Thyroid gland (tissue), 4 donors: ENCODE results near the gene ADGRE3. TPM values are rescaled to one million over a fixed set of nuclear protein-coding genes. Genes with fewer than 3 reads are reported as not detected.

Experiments used
- DNase-seq, 2 donors: peaks; one replicate each; pipeline ENCODE4 v3.0.0-alpha.2; 2019
- H3K27ac ChIP-seq, 3 donors: fragments of 200-600 bp; sonication (generic); 1 replicate in 2 of 3; 2 replicates in 1 of 3; pipeline ENCODE4 v1.5.1; 2016 to 2019; ENCODE audit warnings: mild to moderate bottlenecking in 1 of 3, moderate library complexity in 1 of 3
- H3K27me3 ChIP-seq: fragments of 200-600 bp; sonication (generic); one replicate; pipeline ENCODE4 v1.5.1; 2019
- H3K36me3 ChIP-seq, 2 donors: fragments of 200-600 bp; sonication (generic); one replicate each; pipeline ENCODE4 v1.5.1; 2016 to 2019
- H3K4me1 ChIP-seq, 2 donors: fragments of 200-600 bp; sonication (generic); one replicate each; pipeline ENCODE4 v1.5.1; 2017 to 2019
- H3K4me3 ChIP-seq, 3 donors: fragments of 200-600 bp; sonication (generic); replicated peaks in 1 of 3; 1 replicate in 2 of 3; 2 replicates in 1 of 3; pipeline ENCODE4 v1.5.1; 2016; ENCODE audit warnings: mild to moderate bottlenecking in 1 of 3
- H3K9me3 ChIP-seq: fragments of 200-600 bp; sonication (generic); one replicate; pipeline ENCODE4 v1.5.1; 2017
- CTCF ChIP-seq, 6 experiments: fragments of 200-600 bp in 3 of 6; fragments of 450-650 bp in 3 of 6; sonication (generic) in 3 of 6; IDR thresholded peaks; one replicate each; pipeline ENCODE4 v1.5.1; 2016 to 2019; ENCODE audit warnings: antibody characterized with exemption in 6 of 6, mild to moderate bottlenecking in 2 of 6, inconsistent platforms in 1 of 6, moderate library complexity in 1 of 6
- POLR2A ChIP-seq, 2 donors: fragments of 450-650 bp; IDR thresholded peaks; one replicate each; pipeline ENCODE4 v1.6.1; 2017; ENCODE audit warnings: antibody characterized with exemption in 2 of 2, mild to moderate bottlenecking in 2 of 2, moderate library complexity in 1 of 2
- WGBS, 2 donors: methylation state at CpG; one replicate each; pipeline ENCODE4 v1.1.5; 2017; 5-methylcytosine and 5-hydroxymethylcytosine counted together
- intact Hi-C: fragments of 100-400 bp; cut with DNase I; formaldehyde crosslinking; loops from one replicate; pipeline ENCODE4 v1.15.1; 2023
- small RNA-seq: library from RNA; depleted of rRNA; stranded (forward); fragments of <200 nt; gene quantifications from one replicate; pipeline ENCODE3, GENCODE V24; 2016
- total RNA-seq, 4 donors: library from RNA; depleted of rRNA; stranded (reverse); fragments of >200 nt; gene quantifications; one replicate each; pipeline ENCODE4 v1.2.3, GENCODE V29; 2016

ADGRE3 gene
- total RNA-seq, 4 donors from 2014 or later, result 0.24 TPM; not detected in 3

DNA sequence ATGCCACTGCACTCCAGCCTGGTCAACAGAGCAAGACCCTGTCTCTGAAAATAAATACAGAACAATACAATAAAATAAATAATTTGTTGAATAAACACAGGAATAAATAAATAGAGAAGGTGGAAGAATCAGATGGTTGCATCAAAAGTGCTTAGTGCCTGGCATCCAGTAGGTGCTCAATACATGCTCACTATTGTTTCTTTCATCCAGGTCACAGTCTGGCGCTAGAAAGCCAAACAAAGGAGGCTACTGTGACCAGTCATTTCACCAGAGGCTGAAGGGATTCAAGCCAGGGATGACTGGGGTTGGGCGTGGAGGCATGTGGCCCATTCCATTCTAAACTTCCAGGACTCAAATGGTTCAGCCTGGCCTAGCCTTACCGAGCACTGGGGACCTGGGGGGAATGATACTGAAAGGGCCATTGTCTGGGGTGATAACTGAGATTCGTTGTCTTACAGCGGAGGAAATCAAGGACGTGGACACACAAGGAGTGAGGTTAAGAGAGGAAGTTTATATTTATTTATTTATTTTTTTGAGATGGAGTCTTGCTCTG lies 99.1 kb downstream of the ADGRE3 start:
- Histone ChIP-seq H3K4me3 (no peak overlapping the region), H3K27ac (no peak overlapping the region), H3K27me3 (no peaks in the 10 kb centered on the region), H3K36me3 (no peaks in the 10 kb centered on the region), H3K9me3 (no peaks in the 10 kb centered on the region), H3K4me1 (peaks cover 8 to 10% of the 10 kb centered on the region in 2 donors)
- 80 to 89% methylated on average over 6 of the region's 6 CpGs for WGBS, 2 donors
- no peak for DNase-seq
- TF ChIP-seq CTCF (IDR thresholded peaks at IDR 0.05), result no peak
- no peak for TF ChIP-seq POLR2A (IDR thresholded peaks at IDR 0.05)
- intact Hi-C loops, result loop anchor here (10.0 kb wide), 1 partner anchor 309 kb away; the partner anchor contains the start of gene OR7A17

DNA sequence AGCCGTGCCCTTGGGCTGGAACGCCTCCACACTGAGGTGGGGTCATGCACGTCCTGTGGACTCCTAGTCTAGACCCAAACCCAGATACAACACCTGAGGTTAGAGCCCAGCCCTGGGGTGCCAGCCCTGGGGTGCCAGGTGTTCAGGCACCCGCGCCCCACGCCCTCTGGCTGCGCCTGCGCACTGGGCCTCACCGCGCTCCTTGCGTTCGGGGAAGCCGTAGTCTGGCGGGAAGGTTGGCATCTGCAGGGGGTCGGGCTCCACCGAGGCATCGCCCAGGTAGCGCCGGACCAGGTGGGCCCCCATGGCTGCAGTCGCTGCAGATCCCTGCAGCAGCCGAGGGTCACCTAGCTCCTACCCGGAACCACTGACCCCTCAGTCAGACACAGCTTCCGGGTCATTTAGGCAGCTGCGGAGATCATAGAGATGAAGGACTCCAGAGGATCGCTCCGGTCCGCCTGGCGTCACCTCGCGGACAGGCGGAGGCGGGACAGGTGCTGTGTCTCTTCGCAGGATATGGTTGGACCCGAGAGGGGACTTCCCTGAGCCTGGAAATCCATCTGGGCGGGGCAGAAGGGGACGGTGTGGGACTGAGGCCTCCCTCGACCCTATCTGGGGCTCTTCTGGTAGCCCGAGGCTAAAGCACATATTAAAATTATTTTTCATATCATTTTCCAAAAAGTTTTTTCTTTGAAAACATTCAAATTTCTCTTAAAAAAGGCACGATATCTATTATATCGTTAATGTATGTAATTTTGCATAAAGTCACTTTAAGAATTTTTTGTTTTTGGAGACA lies 102.8 kb downstream of the ADGRE3 start, which contains the start of gene NDUFB7:
TSS of gene NDUFB7 (minus strand) at position 372 of the 796 bp plus-strand sequence. CDS start at position 306, 66 bp downstream.
- TF ChIP-seq CTCF (IDR thresholded peaks at IDR 0.05) (peak; percentile 33 to 92 (median 64)), POLR2A (IDR thresholded peaks at IDR 0.05) (peak in 1 of 2 donors; percentile 57)
- 5 to 8% methylated on average over 13 to 19 of the region's 40 CpGs for WGBS, 2 donors
- Histone ChIP-seq H3K4me1 (peaks cover 16 to 19% of the 10 kb centered on the region in 2 donors), H3K27ac (peak within 1 kb of the TSS; percentile 60 to 69 (median 63)), H3K36me3 (no peaks in the 10 kb centered on the region), H3K27me3 (no peaks in the 10 kb centered on the region), H3K9me3 (no peaks in the 10 kb centered on the region), H3K4me3 (peak within 1 kb of the TSS; percentile 78 to 93 (median 84))
- intact Hi-C loops, result loop anchor here (10.0 kb wide), 1 partner anchor 313 kb away; the partner anchor contains the start of gene OR7A17
- DNase-seq, result peak; percentile 91 to 92

DNA sequence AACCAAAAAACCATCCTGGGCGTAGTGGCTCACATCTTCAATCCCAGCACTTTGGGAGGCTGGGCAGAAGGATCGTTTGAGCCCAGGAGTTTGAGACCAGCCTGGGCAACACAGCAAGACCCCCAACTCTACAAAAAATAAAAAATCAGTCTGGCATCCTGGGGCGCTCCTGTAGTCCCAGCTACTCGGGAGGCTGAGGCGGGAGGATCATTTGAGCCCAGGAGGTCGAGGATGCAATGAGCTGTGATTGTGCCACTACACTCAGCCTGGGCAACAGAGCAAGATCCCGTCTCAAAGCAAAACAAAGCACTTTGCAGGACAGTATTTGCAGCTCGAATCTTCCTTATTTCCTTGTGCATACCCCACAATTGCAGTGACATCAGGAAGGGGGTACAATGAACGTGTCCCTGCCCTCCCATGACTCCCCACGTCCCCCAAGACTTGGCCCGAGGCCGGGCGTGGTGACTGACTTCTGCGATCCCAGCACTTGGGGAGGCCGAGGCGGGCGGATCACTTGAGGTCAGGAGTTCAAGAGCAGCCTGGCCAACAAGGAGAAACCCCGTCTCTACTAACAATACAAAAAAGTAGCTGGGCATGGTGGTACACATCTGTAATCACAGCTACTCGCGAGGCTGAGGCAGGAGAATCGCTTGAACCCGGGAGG lies 103.6 kb downstream of the ADGRE3 start:
- Histone ChIP-seq H3K27ac (peak overlapping the region in 1 of 3 donors; percentile 69), H3K27me3 (no peaks in the 10 kb centered on the region), H3K9me3 (no peaks in the 10 kb centered on the region), H3K36me3 (peaks cover 0 to 3% of the 10 kb centered on the region in 2 donors), H3K4me3 (peak overlapping the region; percentile 78 to 93 (median 84)), H3K4me1 (peaks cover 16 to 19% of the 10 kb centered on the region in 2 donors)
- WGBS, 2 donors, result 41 to 49% methylated on average over 22 of the region's 22 CpGs
- intact Hi-C loops, result loop anchor here (10.0 kb wide), 1 partner anchor 314 kb away; the partner anchor contains the start of gene OR7A17
- TF ChIP-seq POLR2A (IDR thresholded peaks at IDR 0.05) (no peak), CTCF (IDR thresholded peaks at IDR 0.05) (no peak)
- DNase-seq, result no peak

Small RNA genes lying within 50 kb of the gene (small RNA-seq; reads per million reads assigned to genes)
- not detected for gene AC022149.2
- gene RN7SL842P, result not detected

Other genes with a start within 250 kb of the ADGRE3 start
- 10 to 100 TPM; 66.5 to 79.8 (median 74.2) TPM for gene PKN1, start 241.5 kb downstream of the ADGRE3 start, total RNA-seq
- gene PTGER1, start 199.5 kb downstream of the ADGRE3 start, total RNA-seq, result 1 to 10 TPM in 1 of 4 donors, not detected in 3; 1.5 TPM
- gene GIPC1, start 178.7 kb downstream of the ADGRE3 start, total RNA-seq, result 10 to 100 TPM; 34.7 to 93.7 (median 55.4) TPM
- 10 to 100 TPM; 49.1 to 61.1 (median 55.3) TPM for gene DNAJB1, start 156.4 kb downstream of the ADGRE3 start, total RNA-seq
- 100 to 1,000 TPM in 2 of 4 donors, 10 to 100 TPM in 2; 75.5 to 126 (median 99.0) TPM for gene TECR, start 145.2 kb downstream of the ADGRE3 start, total RNA-seq
- gene NDUFB7, start 102.8 kb downstream of the ADGRE3 start, total RNA-seq, result 100 to 1,000 TPM; 208 to 584 (median 422) TPM
- not detected for gene CLEC17A, start 91.8 kb downstream of the ADGRE3 start, total RNA-seq
- gene ZNF333, start 15.2 kb upstream of the ADGRE3 start, total RNA-seq, result 10 to 100 TPM; 22.8 to 50.1 (median 26.0) TPM
- gene ADGRE2, start 103.7 kb upstream of the ADGRE3 start, total RNA-seq, result 1 to 10 TPM in 3 of 4 donors, under 1 TPM in 1; 0.33 to 6.0 (median 2.0) TPM
- gene OR7A5, start 160.3 kb upstream of the ADGRE3 start, total RNA-seq, result not detected
- gene OR7C1, start 160.3 kb upstream of the ADGRE3 start, total RNA-seq, result under 1 TPM in 1 of 4 donors, not detected in 3; under 0.01 TPM
- not detected for gene OR7A10, start 174.1 kb upstream of the ADGRE3 start, total RNA-seq
- gene OR7A17, start 211.3 kb upstream of the ADGRE3 start, total RNA-seq, result not detected